Measurements from ENCODE around the gene SCG3.

SCG3 gene

DNA sequence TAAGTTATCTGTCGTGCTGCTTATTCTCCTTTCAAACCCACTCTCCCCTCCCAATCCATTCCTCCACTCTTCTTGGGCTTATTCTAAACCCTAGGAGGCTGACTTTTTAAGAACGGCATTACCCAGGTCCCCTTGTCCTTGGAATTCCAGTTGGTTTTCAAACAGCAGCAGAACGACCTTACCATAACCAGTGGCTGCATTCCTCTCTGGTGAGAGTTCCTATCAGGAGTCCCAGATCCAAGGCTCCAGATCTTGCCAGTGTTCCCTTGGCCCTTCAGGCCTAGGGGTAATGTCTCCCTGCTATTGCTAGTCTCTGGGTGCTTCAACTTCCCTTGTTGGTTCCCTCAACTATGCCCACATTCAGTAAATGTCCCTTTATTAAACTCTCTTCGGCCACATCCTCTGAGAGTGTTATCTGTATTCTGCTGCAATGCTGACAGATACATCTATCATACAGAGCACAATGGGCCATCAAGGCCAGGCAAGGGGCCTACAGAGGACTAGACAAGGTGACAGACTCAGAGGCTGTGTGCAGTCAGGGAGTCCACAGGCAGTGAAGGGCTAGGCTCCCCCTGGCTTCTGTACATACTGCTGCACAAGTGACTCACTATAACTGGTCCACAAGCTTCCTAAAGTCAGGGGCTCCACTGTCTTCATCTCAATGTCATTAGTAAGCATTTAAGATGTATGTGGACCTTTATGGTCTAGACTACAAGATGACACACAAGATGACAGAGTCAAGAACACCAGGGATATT lies 46.0 kb downstream of the SCG3 start:
- no peak for DNase-seq (ENCODE audit: low read depth in 3 of 3)

DNA sequence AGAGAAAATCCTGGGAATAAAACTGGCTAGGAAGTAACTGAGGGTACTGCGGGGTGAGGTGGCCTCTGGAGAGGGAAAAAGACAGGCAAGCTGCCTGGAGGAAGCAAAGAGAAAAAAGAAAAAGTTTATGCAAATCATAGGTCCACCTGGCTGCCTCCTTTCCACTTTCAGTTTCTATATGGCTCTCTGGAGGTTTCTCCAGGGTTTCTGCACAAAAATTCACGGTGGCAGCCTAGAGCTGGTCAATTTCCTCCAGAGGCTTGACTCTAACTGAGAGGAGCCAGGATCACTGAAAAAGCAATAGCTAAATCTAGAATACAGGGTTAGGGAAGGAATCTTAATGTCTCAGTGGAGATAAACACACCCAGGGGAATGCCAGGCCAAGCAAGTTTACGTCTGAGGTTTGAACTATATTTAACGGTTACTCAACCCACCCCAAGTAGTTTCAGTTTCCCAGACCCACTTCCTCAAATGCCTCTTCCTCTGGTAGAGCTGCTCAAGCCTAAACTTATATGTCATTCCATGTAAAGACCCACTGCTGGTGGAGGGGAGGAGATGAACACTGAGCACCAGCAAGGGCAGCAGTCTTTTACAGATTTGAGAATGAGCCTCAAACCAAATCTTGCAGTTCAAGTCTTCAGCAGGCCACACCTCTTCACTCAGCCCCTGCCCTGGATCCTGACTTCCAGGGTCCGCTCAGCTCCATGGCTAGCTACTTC lies 50.4 kb downstream of the SCG3 start:
- no peak for DNase-seq (ENCODE audit: low read depth in 3 of 3)

- DNase-seq (ENCODE audit: low read depth in 3 of 3) = no peak
Observed at GRCh38 chr15:51732646-51733045, 51.3 kb downstream of the SCG3 start.

GRCh38 chr15:51735228-51736010 lies 54.1 kb downstream of the SCG3 start:
- DNase-seq (ENCODE audit: low read depth in 3 of 3) = no peak

- DNase-seq (ENCODE audit: low read depth in 3 of 3) = peak in 1 of 3 experiments; percentile 17
Observed at GRCh38 chr15:51736069-51736468, 54.8 kb downstream of the SCG3 start.

DNA sequence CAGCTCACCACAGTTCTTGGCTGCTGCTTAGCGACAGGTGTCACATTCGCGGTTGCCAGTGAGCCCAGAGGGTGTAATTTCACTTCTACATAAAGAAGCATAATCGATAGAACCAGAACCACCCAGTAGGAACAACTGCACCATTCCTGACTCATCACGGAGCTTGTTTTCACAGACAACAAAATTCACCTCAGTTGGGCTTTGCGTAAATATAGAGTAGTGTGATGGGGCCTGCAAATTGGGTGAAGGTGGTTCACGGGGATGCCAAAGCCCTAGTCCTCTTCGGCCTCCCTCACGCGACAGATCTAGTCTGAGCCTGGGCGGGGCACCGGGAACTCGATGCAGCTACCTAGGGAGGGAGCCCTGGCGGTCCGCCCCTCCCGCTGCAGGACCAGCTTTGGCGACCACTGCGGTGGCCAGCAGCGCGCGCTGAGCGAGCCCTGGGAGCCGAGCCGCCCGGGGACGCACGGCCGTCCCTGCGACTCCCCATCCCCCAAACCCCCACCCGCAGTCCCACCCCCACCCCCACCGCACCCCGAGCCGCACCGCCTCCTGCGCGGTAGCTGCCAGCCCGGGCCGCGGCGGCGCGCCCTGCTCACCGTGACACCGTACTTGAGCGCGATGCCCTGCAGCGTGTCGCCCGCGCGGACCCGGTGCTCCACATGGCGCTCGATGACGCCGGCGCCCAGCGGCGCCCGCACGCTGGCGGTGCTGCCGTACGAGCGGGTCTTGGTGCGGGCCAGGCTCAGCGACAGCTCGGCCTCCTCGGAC lies 55.6 kb downstream of the SCG3 start:
- peak in 2 of 3 experiments; percentile 41 to 55 for DNase-seq (ENCODE audit: low read depth in 3 of 3)

DNA sequence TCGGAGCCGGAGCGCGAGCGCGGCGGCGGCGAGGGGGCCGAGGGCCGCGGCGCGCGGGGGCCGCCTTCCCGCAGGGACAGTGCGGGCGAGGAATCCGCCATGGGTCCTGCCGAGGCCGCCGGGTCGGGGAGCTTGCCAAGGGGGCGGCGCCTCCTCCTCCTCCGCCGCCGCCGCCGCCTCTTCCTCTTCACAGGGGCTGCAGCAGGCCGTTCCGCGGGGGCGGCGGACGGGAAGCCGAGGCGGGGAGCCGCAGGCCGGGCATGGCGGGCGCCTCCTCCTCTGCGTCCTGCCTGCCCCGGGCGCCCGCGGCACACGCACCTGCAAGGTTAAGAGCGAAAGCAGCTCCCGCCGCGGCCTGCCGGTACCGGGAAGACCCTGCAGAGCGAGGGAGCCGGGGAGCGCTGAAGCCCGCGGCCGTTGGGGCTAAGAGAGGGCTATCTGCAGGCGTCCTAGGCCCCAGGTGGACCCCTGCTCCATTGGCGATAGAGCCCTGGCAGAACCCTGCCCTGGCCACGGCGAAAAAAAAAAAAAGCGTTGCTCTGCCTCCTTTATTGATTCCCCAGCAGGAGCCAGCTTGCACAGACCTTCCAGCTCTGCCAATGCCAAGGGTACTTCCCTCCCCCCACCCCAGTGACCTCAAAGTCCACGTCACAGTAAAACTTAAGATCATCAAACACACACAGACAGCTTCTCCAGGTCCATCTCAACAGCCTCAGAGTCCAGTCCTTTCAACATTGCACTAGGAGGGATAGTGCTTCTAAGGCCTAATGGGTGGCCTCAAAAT lies 56.4 kb downstream of the SCG3 start, which contains the start of gene LYSMD2:
TSS of gene LYSMD2 (minus strand) at position 134 of the 784 bp plus-strand sequence. CDS start at position 101, 33 bp downstream.
- peak in 2 of 3 experiments; percentile 41 to 70 for DNase-seq (ENCODE audit: low read depth in 3 of 3)

- no peak for DNase-seq (ENCODE audit: low read depth in 3 of 3)
Observed at GRCh38 chr15:51738553-51738952, 57.2 kb downstream of the SCG3 start.

GRCh38 chr15:51739061-51739712 lies 57.9 kb downstream of the SCG3 start:
- no peak for DNase-seq (ENCODE audit: low read depth in 3 of 3)

DNA sequence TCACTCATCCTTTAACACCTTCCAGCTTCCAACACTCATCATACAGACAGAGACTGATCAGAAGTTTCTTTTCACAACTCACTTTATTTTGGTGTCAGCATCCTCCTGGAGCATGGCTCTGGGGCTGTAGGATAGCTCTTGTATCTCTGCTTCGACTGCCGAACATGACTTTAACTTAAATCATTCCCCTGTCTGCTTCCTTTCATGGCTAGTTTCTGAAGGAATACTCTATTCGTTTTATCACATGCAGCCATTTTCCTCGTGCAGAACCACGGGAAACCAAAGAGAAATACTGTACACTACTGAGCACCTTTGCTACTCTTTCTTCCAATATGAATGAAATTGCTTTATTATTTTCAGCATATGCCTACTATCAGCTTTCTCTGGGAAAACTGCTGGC lies 68.0 kb downstream of the SCG3 start:
- no peak for DNase-seq (ENCODE audit: low read depth in 3 of 3)

- DNase-seq (ENCODE audit: low read depth in 3 of 3) = no peak
Observed at GRCh38 chr15:51750186-51750585, 68.9 kb downstream of the SCG3 start.

GRCh38 chr15:51750792-51751696 lies 69.7 kb downstream of the SCG3 start, which contains the start of gene TMOD2:
Gene TMOD2 (plus strand): TSS chr15:51751597. CDS start chr15:51766442, 14,845 bp downstream.
- peak in 1 of 3 experiments; percentile 54 for DNase-seq (ENCODE audit: low read depth in 3 of 3)

- peak in 1 of 3 experiments; percentile 18 for DNase-seq (ENCODE audit: low read depth in 3 of 3)
Observed at GRCh38 chr15:51751697-51752683, 70.7 kb downstream of the SCG3 start.

- no peak for DNase-seq (ENCODE audit: low read depth in 3 of 3)
Observed at GRCh38 chr15:51752888-51753287, 71.6 kb downstream of the SCG3 start.

DNA sequence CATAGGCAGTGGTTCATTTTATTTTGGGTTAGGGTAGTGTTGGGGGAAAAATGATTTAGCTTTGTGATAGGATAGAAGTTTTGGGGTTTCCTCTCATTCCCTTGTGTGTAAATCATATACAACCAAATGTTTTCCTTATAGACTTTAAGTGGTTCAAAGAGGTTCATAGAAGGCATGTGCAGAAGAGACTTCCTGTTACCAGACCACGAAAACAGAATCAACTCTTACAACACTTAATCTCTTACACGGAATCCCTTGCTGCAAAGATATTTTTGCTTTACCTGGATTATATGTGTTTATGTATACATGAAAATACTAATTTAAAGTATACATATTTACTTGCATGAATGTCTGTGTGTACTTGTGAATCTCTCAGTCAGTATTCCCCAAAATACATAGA lies 73.0 kb downstream of the SCG3 start:
- no peak for DNase-seq (ENCODE audit: low read depth in 3 of 3)

- no peak for DNase-seq (ENCODE audit: low read depth in 3 of 3)
Observed at GRCh38 chr15:51755790-51756189, 74.5 kb downstream of the SCG3 start.

- DNase-seq (ENCODE audit: low read depth in 3 of 3) = no peak
Observed at GRCh38 chr15:51756482-51756881, 75.2 kb downstream of the SCG3 start.

- no peak for DNase-seq (ENCODE audit: low read depth in 3 of 3)
Observed at GRCh38 chr15:51757450-51757849, 76.1 kb downstream of the SCG3 start.

Data from stimulated activated CD4-positive, alpha-beta T cell treated with anti-CD3 and anti-CD28 coated beads, TNF-alpha, amount 100 ng/mL, for 24 hours (primary cell).